ENCODE data around the gene GATAD2B. TPM values are rescaled to one million over a fixed set of nuclear protein-coding genes. Genes with fewer than 3 reads are reported as not detected.
A peak's percentile ranks its signal among the peaks of the same experiment; 100 is the strongest.

The GATAD2B gene
- total RNA-seq, 4 donors from 2014 or later: 9.7 to 16.6 (median 12.0) TPM

GRCh38 chr1:153803470-153804056 lies 119.2 kb downstream of the GATAD2B start:
- Histone ChIP-seq H3K27me3 (no peaks in the 10 kb centered on the region), H3K27ac (peak overlapping the region in 2 of 4 donors; percentile 10 to 79), H3K4me3 (no peak overlapping the region), H3K4me1 (peaks cover 3 to 33% (median 15%) of the 10 kb centered on the region in 3 donors), H3K36me3 (peaks cover 0 to 38% (median 4%) of the 10 kb centered on the region in 3 donors), H3K9me3 (no peaks in the 10 kb centered on the region)
- 65 to 69% methylated on average over 3 of the region's 3 CpGs for WGBS, 2 donors
- no peak for DNase-seq
- intact Hi-C loops (cut with DNase I): no loop called here
- TF ChIP-seq POLR2A (IDR thresholded peaks at IDR 0.05): no peak
- TF ChIP-seq, protein P1, sequence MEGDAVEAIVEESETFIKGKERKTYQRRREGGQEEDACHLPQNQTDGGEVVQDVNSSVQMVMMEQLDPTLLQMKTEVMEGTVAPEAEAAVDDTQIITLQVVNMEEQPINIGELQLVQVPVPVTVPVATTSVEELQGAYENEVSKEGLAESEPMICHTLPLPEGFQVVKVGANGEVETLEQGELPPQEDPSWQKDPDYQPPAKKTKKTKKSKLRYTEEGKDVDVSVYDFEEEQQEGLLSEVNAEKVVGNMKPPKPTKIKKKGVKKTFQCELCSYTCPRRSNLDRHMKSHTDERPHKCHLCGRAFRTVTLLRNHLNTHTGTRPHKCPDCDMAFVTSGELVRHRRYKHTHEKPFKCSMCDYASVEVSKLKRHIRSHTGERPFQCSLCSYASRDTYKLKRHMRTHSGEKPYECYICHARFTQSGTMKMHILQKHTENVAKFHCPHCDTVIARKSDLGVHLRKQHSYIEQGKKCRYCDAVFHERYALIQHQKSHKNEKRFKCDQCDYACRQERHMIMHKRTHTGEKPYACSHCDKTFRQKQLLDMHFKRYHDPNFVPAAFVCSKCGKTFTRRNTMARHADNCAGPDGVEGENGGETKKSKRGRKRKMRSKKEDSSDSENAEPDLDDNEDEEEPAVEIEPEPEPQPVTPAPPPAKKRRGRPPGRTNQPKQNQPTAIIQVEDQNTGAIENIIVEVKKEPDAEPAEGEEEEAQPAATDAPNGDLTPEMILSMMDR (IDR thresholded peaks at IDR 0.05): no peak

GRCh38 chr1:153801786-153802697 lies 120.7 kb downstream of the GATAD2B start:
- no peaks in the 10 kb centered on the region for H3K27me3 ChIP-seq
- no peaks in the 10 kb centered on the region for H3K9me3 ChIP-seq
- H3K4me1 ChIP-seq: peaks cover 3 to 39% (median 15%) of the 10 kb centered on the region in 3 donors
- intact Hi-C loops (cut with DNase I): no loop called here
- DNase-seq: no peak
- H3K4me3 ChIP-seq: no peak overlapping the region
- H3K27ac ChIP-seq: no peak overlapping the region
- 88 to 100% methylated on average over 1 to 4 of the region's 7 CpGs for WGBS, 2 donors
- TF ChIP-seq POLR2A (IDR thresholded peaks at IDR 0.05): no peak
- TF ChIP-seq, protein P1 (IDR thresholded peaks at IDR 0.05): no peak
- peaks cover 0 to 23% (median 0%) of the 10 kb centered on the region in 3 donors for H3K36me3 ChIP-seq

- 100% methylated on average over 1 of the region's 6 CpGs; no CpG with 5 or more reads in 1 of the 2 donors for WGBS, 2 donors
- DNase-seq: no peak
Observed at GRCh38 chr1:153801028-153801625, 121.6 kb downstream of the GATAD2B start.

DNA sequence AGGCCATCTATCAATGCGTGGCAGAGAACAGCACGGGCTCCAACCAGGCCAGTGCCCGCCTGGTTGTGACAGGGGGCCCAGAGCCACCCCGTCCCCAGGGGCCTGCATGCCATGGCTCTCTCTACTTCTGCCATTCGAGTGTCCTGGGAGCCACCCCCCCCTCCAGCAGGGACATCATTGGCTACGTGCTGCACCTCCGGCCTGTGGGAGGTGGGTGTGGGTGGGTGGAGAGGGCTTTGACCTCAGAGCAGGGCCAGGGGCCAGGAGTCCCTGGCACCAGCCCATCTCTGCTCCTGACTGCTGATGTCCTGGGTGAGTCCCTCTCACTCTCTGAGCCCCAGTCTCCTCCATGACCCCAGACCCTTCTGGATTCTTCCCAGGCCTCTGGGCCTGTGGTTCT lies 122.3 kb downstream of the GATAD2B start:
- WGBS, 2 donors: 40 to 85% methylated on average over 2 to 5 of the region's 7 CpGs
- no peak overlapping the region for H3K27ac ChIP-seq
- no peaks in the 10 kb centered on the region for H3K27me3 ChIP-seq
- intact Hi-C loops (cut with DNase I): no loop called here
- peaks cover 0 to 8% (median 0%) of the 10 kb centered on the region in 3 donors for H3K36me3 ChIP-seq
- peaks cover 3 to 34% (median 10%) of the 10 kb centered on the region in 3 donors for H3K4me1 ChIP-seq
- no peak overlapping the region for H3K4me3 ChIP-seq
- no peaks in the 10 kb centered on the region for H3K9me3 ChIP-seq
- no peak for DNase-seq
- TF ChIP-seq POLR2A (IDR thresholded peaks at IDR 0.05): no peak
- TF ChIP-seq, protein P1 (IDR thresholded peaks at IDR 0.05): no peak

More at GRCh38 chr1:153801028-153801625, 121.6 kb downstream of the GATAD2B start:
- Histone ChIP-seq H3K36me3 (peaks cover 0 to 14% (median 0%) of the 10 kb centered on the region in 3 donors), H3K9me3 (no peaks in the 10 kb centered on the region), H3K27ac (no peak overlapping the region), H3K4me3 (no peak overlapping the region), H3K27me3 (no peaks in the 10 kb centered on the region), H3K4me1 (peaks cover 3 to 40% (median 15%) of the 10 kb centered on the region in 3 donors)
- intact Hi-C loops (cut with DNase I): no loop called here
- TF ChIP-seq, protein P1 (IDR thresholded peaks at IDR 0.05): no peak
- no peak for TF ChIP-seq POLR2A (IDR thresholded peaks at IDR 0.05)

Measured in esophagus squamous epithelium (tissue), 5 donors.